Liver (tissue), 9 donors: Measurements from ENCODE around the gene ACOT13. TPM values are rescaled to one million over a fixed set of nuclear protein-coding genes. Genes with fewer than 3 reads are reported as not detected.

Source experiments
- DNase-seq: peaks from one replicate; pipeline ENCODE4 v3.0.0-alpha.2; 2017; ENCODE audit warnings: low spot score
- H3K27ac ChIP-seq, 2 donors: one replicate each; pipeline ENCODE4 v1.7.0; 2013; ENCODE audit warnings: inconsistent platforms in 2 of 2, low read length in 2 of 2, control low read depth in 1 of 2, low read depth in 1 of 2, mild to moderate bottlenecking in 1 of 2
- H3K27me3 ChIP-seq, 4 donors: one replicate each; pipeline versions ENCODE4 v1.6.1 to v1.7.0; 2013; ENCODE audit warnings: low read length in 3 of 4, inconsistent platforms in 1 of 4, mild to moderate bottlenecking in 1 of 4, moderate library complexity in 1 of 4; ENCODE audit not compliant: control insufficient read depth in 4 of 4, insufficient read depth in 4 of 4
- H3K36me3 ChIP-seq, 4 donors: one replicate each; pipeline versions ENCODE4 v1.6.1 to v1.7.0; 2013; ENCODE audit warnings: low read length in 3 of 4, mild to moderate bottlenecking in 3 of 4, low read depth in 1 of 4, moderate library complexity in 1 of 4; ENCODE audit not compliant: control insufficient read depth in 4 of 4, insufficient read depth in 3 of 4
- H3K4me1 ChIP-seq, 4 donors: one replicate each; pipeline versions ENCODE4 v1.6.1 to v1.7.0; 2013; ENCODE audit warnings: low read length in 3 of 4, mild to moderate bottlenecking in 3 of 4, moderate library complexity in 1 of 4; ENCODE audit not compliant: control insufficient read depth in 4 of 4, insufficient read depth in 4 of 4
- H3K4me3 ChIP-seq, 3 donors: one replicate each; pipeline versions ENCODE4 v1.6.1 to v1.7.0; 2013; ENCODE audit warnings: low read length in 3 of 3, control low read depth in 1 of 3, low read depth in 1 of 3, mild to moderate bottlenecking in 1 of 3
- H3K9ac ChIP-seq, 2 donors: one replicate each; pipeline ENCODE4 v1.7.0; 2013; ENCODE audit warnings: low read length in 2 of 2, mild to moderate bottlenecking in 2 of 2, moderate library complexity in 2 of 2, control low read depth in 1 of 2, low read depth in 1 of 2
- H3K9me3 ChIP-seq, 4 donors: one replicate each; pipeline versions ENCODE4 v1.6.1 to v1.7.0; 2013; ENCODE audit warnings: low read length in 3 of 4; ENCODE audit not compliant: control insufficient read depth in 4 of 4
- CTCF ChIP-seq: fragments of 150-350 bp; IDR thresholded peaks from 2 replicates; pipeline ENCODE4 v1.5.1; 2017; ENCODE audit warnings: improper control_type of control experiment, low read depth, low read length; ENCODE audit not compliant: missing input control
- GABPA ChIP-seq, 2 donors: IDR thresholded peaks in 1 of 2; conservative IDR thresholded peaks in 1 of 2; 2 replicates each; pipeline ENCODE4 v1.6.1; 2016; ENCODE audit warnings: antibody characterized with exemption in 2 of 2, mild to moderate bottlenecking in 1 of 2, moderate library complexity in 1 of 2
- HNF4A ChIP-seq, 2 donors: conservative IDR thresholded peaks; 2 replicates each; pipeline ENCODE4 v1.6.1; 2016; ENCODE audit warnings: antibody characterized with exemption in 2 of 2, mild to moderate bottlenecking in 2 of 2
- HNF4G ChIP-seq: IDR thresholded peaks from 2 replicates; pipeline ENCODE4 v1.6.1; 2016; ENCODE audit warnings: antibody characterized with exemption
- JUND ChIP-seq, 2 donors: IDR thresholded peaks; 2 replicates each; pipeline ENCODE4 v1.6.1; 2016; ENCODE audit warnings: antibody characterized with exemption in 2 of 2
- RAD21 ChIP-seq, 2 donors: IDR thresholded peaks; 2 replicates each; pipeline ENCODE4 v1.6.1; 2016; ENCODE audit warnings: antibody characterized with exemption in 2 of 2, mild to moderate bottlenecking in 2 of 2
- RXRA ChIP-seq, 2 donors: IDR thresholded peaks; 2 replicates each; pipeline ENCODE4 v1.6.1; 2017 to 2018; ENCODE audit warnings: antibody characterized with exemption in 2 of 2, mild to moderate bottlenecking in 1 of 2
- TAF1 ChIP-seq: conservative IDR thresholded peaks from 2 replicates; pipeline ENCODE4 v1.6.1; 2016; ENCODE audit warnings: antibody characterized with exemption, mild to moderate bottlenecking
- WGBS: extraction: QIAGEN DNeasy Blood & Tissue Kit; methylation state at CpG from one replicate; pipeline ENCODE4 v1.1.7; 2013; 5-methylcytosine and 5-hydroxymethylcytosine counted together
- polyA plus RNA-seq, 2 donors: library from polyadenylated mRNA; stranded (reverse) in 1 of 2; unstranded in 1 of 2; fragments of 200-250 nt in 1 of 2; fragments of >200 nt in 1 of 2; fragmentation: Nextera tagmentation in 1 of 2; extraction: Ambion mirVana in 1 of 2; gene quantifications; one replicate each; pipeline versions ENCODE4 v1.2.1 to v1.2.3, GENCODE V29; 2013 to 2015
- total RNA-seq, 2 donors: library from RNA; depleted of rRNA; stranded (reverse); fragments of >200 nt; gene quantifications; one replicate each; pipeline ENCODE4 v1.2.3, GENCODE V29; 2014
- TF ChIP-seq, protein P1 (sequence below): IDR thresholded peaks from 2 replicates; pipeline ENCODE4 v1.6.1; 2016; ENCODE audit warnings: antibody characterized with exemption
- TF ChIP-seq, protein P2 (sequence below): IDR thresholded peaks from 2 replicates; pipeline ENCODE4 v1.6.1; 2016; ENCODE audit warnings: antibody characterized with exemption, mild to moderate bottlenecking
- TF ChIP-seq, protein P3 (sequence below): IDR thresholded peaks from 2 replicates; pipeline ENCODE4 v1.6.1; 2016; ENCODE audit warnings: antibody characterized with exemption
- donor health status: healthy.
- donor health status: healthy.
- donor health status: healthy.
- donor health status: healthy.
- donor health status: healthy.

Gene ACOT13
- total and polyA plus RNA-seq, 4 donors, result 9.9 to 90.0 (median 21.3) TPM

DNA sequence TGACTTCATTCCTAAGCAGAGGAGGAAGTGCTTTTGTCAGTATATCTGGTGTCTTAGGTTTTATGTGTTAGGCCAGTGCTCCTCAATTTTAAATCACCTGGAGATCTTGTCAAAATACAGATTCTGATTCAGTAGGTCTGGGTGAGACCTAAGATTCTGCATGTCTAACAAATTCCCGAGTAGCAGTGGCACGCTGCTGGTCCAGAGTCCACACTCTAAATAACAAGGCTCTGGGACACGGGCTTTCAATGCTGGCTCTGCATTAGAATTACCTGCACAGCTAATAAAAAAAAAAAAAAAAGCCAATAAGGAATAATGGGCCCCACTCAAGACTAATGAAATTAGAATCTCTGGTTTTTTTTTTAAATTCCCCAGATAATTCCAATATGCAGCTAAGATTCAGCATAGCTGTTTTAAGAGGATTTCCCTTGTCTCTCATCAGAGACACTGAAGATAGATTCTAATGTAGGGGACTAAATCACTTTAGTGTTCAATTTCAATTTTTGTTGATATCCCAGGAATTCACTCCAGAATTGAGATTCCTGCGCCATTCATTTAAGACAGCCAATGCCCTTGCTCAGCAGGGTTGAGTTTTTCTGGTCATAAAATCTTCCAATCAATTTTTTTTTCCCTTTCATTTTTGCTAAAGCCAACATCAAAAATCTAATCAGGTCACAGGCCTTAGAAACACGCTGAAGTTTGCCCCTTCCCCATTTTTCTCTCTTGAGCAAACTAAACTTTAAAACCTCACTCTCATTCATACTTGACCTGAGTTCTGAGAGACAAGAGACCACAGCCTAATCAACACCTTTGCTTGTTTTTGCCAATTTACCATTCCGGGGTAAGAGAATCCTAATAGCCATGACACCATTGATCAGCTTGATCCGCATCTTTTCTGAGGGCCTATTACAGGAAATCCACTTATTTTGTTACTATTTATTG, 2.6 kb upstream of the ACOT13 start:
- Histone ChIP-seq H3K36me3 (peaks cover 0 to 4% (median 1%) of the 10 kb centered on the region in 4 donors), H3K27me3 (no peaks in the 10 kb centered on the region), H3K9me3 (no peaks in the 10 kb centered on the region), H3K9ac (no peak overlapping the region), H3K4me3 (no peak overlapping the region), H3K27ac (no peak overlapping the region), H3K4me1 (peaks cover 9 to 47% (median 34%) of the 10 kb centered on the region in 4 donors)
- no peak for DNase-seq
- TF ChIP-seq, protein P1, sequence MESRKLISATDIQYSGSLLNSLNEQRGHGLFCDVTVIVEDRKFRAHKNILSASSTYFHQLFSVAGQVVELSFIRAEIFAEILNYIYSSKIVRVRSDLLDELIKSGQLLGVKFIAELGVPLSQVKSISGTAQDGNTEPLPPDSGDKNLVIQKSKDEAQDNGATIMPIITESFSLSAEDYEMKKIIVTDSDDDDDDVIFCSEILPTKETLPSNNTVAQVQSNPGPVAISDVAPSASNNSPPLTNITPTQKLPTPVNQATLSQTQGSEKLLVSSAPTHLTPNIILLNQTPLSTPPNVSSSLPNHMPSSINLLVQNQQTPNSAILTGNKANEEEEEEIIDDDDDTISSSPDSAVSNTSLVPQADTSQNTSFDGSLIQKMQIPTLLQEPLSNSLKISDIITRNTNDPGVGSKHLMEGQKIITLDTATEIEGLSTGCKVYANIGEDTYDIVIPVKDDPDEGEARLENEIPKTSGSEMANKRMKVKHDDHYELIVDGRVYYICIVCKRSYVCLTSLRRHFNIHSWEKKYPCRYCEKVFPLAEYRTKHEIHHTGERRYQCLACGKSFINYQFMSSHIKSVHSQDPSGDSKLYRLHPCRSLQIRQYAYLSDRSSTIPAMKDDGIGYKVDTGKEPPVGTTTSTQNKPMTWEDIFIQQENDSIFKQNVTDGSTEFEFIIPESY, result no peak
- no peak for TF ChIP-seq JUND (IDR thresholded peaks at IDR 0.05)
- TF ChIP-seq TAF1, result no peak
- peak; percentile 43 for TF ChIP-seq HNF4G
- TF ChIP-seq, protein P2, sequence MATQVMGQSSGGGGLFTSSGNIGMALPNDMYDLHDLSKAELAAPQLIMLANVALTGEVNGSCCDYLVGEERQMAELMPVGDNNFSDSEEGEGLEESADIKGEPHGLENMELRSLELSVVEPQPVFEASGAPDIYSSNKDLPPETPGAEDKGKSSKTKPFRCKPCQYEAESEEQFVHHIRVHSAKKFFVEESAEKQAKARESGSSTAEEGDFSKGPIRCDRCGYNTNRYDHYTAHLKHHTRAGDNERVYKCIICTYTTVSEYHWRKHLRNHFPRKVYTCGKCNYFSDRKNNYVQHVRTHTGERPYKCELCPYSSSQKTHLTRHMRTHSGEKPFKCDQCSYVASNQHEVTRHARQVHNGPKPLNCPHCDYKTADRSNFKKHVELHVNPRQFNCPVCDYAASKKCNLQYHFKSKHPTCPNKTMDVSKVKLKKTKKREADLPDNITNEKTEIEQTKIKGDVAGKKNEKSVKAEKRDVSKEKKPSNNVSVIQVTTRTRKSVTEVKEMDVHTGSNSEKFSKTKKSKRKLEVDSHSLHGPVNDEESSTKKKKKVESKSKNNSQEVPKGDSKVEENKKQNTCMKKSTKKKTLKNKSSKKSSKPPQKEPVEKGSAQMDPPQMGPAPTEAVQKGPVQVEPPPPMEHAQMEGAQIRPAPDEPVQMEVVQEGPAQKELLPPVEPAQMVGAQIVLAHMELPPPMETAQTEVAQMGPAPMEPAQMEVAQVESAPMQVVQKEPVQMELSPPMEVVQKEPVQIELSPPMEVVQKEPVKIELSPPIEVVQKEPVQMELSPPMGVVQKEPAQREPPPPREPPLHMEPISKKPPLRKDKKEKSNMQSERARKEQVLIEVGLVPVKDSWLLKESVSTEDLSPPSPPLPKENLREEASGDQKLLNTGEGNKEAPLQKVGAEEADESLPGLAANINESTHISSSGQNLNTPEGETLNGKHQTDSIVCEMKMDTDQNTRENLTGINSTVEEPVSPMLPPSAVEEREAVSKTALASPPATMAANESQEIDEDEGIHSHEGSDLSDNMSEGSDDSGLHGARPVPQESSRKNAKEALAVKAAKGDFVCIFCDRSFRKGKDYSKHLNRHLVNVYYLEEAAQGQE, result no peak
- TF ChIP-seq HNF4A (conservative IDR thresholded peaks at IDR 0.05), result peak; percentile 46 to 73
- TF ChIP-seq GABPA (IDR thresholded peaks at IDR 0.05 in 1 of 2, conservative IDR thresholded peaks at IDR 0.05 in 1 of 2), result no peak
- WGBS, result 52% methylated on average over 7 of the region's 7 CpGs

DNA sequence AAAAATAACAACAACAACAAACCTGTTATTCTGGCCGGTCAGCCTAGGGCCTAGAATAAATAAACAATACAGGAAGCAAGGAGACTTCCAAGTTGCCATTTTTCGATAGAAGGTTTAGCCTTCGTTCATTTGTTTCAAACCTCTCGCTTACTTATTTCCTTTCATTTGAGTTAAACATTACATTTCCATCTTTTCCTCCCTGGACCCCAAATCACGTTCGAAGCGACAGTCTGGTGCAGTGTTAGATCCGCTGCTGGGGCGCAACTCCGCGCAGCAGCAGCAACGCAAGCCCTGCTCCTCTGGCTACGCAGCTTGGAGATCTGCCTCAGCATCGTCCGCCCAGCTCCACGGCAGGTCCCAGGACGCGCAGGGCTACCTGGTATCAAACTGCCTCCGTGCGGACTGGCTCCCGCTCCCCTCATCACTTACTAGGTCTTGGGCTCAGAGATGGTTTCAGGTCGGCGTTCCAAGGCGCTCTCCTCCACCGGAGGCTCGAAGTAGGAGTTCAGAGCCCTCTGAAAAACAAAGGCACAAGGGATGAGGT, 708 bp upstream of the ACOT13 start:
- TF ChIP-seq JUND (IDR thresholded peaks at IDR 0.05) (no peak), CTCF (no peak), RXRA (IDR thresholded peaks at IDR 0.05) (no peak), RAD21 (IDR thresholded peaks at IDR 0.05) (no peak)
- TF ChIP-seq, protein P2, result no peak
- TF ChIP-seq, protein P3, sequence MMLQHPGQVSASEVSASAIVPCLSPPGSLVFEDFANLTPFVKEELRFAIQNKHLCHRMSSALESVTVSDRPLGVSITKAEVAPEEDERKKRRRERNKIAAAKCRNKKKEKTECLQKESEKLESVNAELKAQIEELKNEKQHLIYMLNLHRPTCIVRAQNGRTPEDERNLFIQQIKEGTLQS, result no peak
- under 1% methylated on average over 26 of the region's 26 CpGs for whole genome bisulfite sequencing
- peak overlapping the region; percentile 63 to 96 for H3K9ac ChIP-seq
- peak; percentile 65 for DNase-seq
- peaks cover 0 to 4% (median 1%) of the 10 kb centered on the region in 4 donors for H3K36me3 ChIP-seq
- peak overlapping the region; percentile 79 to 91 for H3K27ac ChIP-seq
- H3K4me3 ChIP-seq, result peak overlapping the region; percentile 54 to 100 (median 98)
- H3K27me3 ChIP-seq, result no peaks in the 10 kb centered on the region
- H3K9me3 ChIP-seq, result no peaks in the 10 kb centered on the region
- peaks cover 9 to 59% (median 40%) of the 10 kb centered on the region in 4 donors for H3K4me1 ChIP-seq
